Immature natural killer cell (primary cell): ENCODE data around the gene SOX5. TPM values are rescaled to one million over a fixed set of nuclear protein-coding genes. Genes with fewer than 3 reads are reported as not detected.

Experiments used
- DNase-seq, 3 donors: peaks; one replicate each; pipeline ENCODE4 v3.0.0; 2022; ENCODE audit warnings: mixed read lengths in 1 of 3
- H3K27ac Mint-ChIP-seq, 6 donors: one replicate each; pipeline ENCODE4 v1.8.0; 2020; ENCODE audit warnings: mixed read lengths in 6 of 6, mild to moderate bottlenecking in 5 of 6, inconsistent platforms in 4 of 6, moderate library complexity in 3 of 6
- H3K27me3 Mint-ChIP-seq, 3 donors: one replicate each; pipeline ENCODE4 v1.8.0; 2020 to 2021; ENCODE audit warnings: low read depth in 3 of 3, mild to moderate bottlenecking in 3 of 3, mixed read lengths in 3 of 3, moderate library complexity in 3 of 3, inconsistent platforms in 1 of 3
- H3K36me3 Mint-ChIP-seq, 3 donors: one replicate each; pipeline ENCODE4 v1.8.0; 2020; ENCODE audit warnings: mixed read lengths in 3 of 3, inconsistent platforms in 2 of 3, mild to moderate bottlenecking in 2 of 3
- H3K4me1 Mint-ChIP-seq, 2 donors: one replicate each; pipeline ENCODE4 v1.8.0; 2020; ENCODE audit warnings: inconsistent platforms in 2 of 2, mild to moderate bottlenecking in 2 of 2, mixed read lengths in 2 of 2, moderate library complexity in 1 of 2
- H3K4me3 Mint-ChIP-seq, 5 donors: one replicate each; pipeline ENCODE4 v1.8.0; 2020; ENCODE audit warnings: mild to moderate bottlenecking in 5 of 5, mixed read lengths in 5 of 5, inconsistent platforms in 3 of 5, moderate library complexity in 3 of 5
- H3K9me3 Mint-ChIP-seq, 6 donors: one replicate each; pipeline ENCODE4 v1.8.0; 2020; ENCODE audit warnings: mild to moderate bottlenecking in 6 of 6, mixed read lengths in 6 of 6, inconsistent platforms in 4 of 6, moderate library complexity in 3 of 6
- polyA plus RNA-seq, 3 donors: library from polyadenylated mRNA; unstranded; fragments of 300-500 nt; fragmentation: Illumina TruSeq; gene quantifications; one replicate each; pipeline ENCODE4 v1.2.3, GENCODE V29; 2021

SOX5 gene
- polyA plus RNA-seq, 3 donors from 2014 or later = not detected

DNA sequence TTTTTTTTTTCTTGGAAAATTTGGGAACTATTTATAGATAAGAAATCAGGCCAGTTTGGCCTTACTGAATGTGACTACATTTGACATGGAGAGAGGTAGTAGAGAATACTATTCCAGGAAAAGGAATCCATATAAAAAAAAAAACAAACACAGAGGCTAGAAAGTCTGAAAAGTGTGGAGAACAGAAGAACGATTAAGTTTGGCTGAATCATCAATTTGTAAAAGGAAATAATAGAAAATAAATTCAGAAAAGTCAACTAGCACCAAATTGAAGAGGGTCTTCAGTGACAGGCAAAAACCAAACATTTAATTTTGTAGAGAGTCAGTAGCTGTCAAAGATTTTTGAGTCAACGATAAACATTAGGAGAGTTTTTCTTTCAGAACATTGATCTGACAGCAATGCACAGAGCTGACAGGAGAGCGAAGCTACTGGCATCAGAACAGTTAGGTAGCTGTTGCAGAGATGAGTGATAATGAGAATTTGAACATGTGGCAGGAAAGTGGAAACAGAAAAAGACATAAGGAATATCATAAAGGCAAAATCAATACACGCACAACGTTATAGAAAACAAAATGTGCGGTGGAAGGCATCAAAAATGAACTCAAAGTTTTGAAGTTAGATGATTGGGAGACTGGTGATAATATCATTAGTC, 241.2 kb downstream of the SOX5 start:
- peaks cover 0 to 1% (median 0%) of the 10 kb centered on the region in 3 donors for H3K27me3 Mint-ChIP-seq
- H3K27ac Mint-ChIP-seq = no peak overlapping the region
- H3K4me3 Mint-ChIP-seq = no peak overlapping the region
- H3K4me1 Mint-ChIP-seq = no peaks in the 10 kb centered on the region
- H3K9me3 Mint-ChIP-seq = peaks cover 0 to 8% (median 5%) of the 10 kb centered on the region in 6 donors
- DNase-seq = no peak
- H3K36me3 Mint-ChIP-seq = no peaks in the 10 kb centered on the region

DNA sequence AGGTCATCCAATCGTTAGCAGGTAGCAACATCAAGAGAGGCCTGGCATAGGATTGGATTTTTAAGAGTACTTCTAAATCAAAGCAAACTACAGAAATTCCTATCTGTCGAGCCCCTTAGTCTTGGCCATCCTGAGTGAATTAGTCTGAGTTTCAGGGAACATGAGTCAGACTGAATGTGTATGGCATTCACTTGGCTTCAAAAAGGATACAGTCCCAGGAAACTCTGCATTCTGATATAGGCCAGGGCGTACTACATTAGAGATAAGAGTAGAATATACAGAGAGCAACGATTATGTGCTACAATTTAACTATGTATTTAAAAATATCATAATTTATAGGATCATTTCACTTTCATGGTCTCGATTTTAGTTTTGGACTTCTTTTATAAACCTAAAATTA, 242.2 kb downstream of the SOX5 start:
- Mint-ChIP-seq H3K27me3 (peaks cover 0 to 1% (median 0%) of the 10 kb centered on the region in 3 donors), H3K9me3 (peaks cover 0 to 8% (median 4%) of the 10 kb centered on the region in 6 donors), H3K36me3 (no peaks in the 10 kb centered on the region), H3K4me1 (no peaks in the 10 kb centered on the region), H3K4me3 (no peak overlapping the region), H3K27ac (no peak overlapping the region)
- DNase-seq = no peak

- peaks cover 0 to 1% (median 0%) of the 10 kb centered on the region in 3 donors for H3K27me3 Mint-ChIP-seq
- H3K9me3 Mint-ChIP-seq = peaks cover 0 to 15% (median 6%) of the 10 kb centered on the region in 6 donors
- H3K27ac Mint-ChIP-seq = no peak overlapping the region
- no peaks in the 10 kb centered on the region for H3K36me3 Mint-ChIP-seq
- no peak for DNase-seq
- H3K4me1 Mint-ChIP-seq = no peaks in the 10 kb centered on the region
- no peak overlapping the region for H3K4me3 Mint-ChIP-seq
These were observed 244.2 kb downstream of the SOX5 start for GRCh38 chr12:23704992-23705943.

DNA sequence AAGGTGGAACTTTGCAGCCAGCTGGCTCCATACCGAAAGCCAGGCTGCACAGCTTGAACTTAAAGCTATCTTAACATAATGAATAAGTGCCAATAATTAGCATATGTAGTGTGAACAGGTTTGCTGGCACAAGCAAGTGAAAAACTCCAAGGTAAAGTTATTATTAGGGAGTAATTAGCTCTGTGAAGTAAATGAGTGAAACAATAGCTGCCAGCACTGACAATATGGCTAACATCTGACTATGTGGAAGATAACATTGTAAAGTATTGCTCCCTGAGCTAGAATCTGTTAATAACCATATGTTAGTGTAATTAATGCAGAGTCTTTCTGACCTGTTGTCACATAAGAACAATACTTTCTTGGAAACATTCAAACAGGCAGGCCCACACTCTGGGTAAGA, 246.4 kb downstream of the SOX5 start:
- H3K9me3 Mint-ChIP-seq = peaks cover 0 to 18% (median 8%) of the 10 kb centered on the region in 6 donors
- no peaks in the 10 kb centered on the region for H3K4me1 Mint-ChIP-seq
- H3K4me3 Mint-ChIP-seq = no peak overlapping the region
- H3K27ac Mint-ChIP-seq = no peak overlapping the region
- H3K27me3 Mint-ChIP-seq = peaks cover 0 to 1% (median 0%) of the 10 kb centered on the region in 3 donors
- H3K36me3 Mint-ChIP-seq = no peaks in the 10 kb centered on the region
- no peak for DNase-seq

DNA sequence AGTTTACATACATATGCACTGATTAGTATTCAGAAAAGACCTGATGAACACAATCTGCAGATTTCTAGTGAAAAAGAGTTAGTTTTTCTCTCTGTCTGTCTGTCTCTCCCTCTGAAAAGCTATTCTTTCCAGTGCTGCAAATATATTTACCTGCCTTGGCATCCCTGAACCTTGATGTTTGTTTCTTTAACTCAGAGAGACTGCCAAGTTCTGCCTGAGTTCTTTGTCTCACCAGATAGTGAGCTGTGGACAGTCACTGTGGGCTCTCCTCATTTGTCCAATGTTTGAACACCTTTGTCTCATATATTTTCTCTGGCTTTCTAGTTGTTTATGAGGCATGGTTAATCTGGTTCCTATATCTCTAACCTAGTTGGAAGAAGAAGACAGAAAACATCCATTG, 250.4 kb downstream of the SOX5 start:
- no peak overlapping the region for H3K27ac Mint-ChIP-seq
- no peaks in the 10 kb centered on the region for H3K4me1 Mint-ChIP-seq
- H3K36me3 Mint-ChIP-seq = no peaks in the 10 kb centered on the region
- no peak overlapping the region for H3K4me3 Mint-ChIP-seq
- H3K9me3 Mint-ChIP-seq = peaks cover 0 to 34% (median 12%) of the 10 kb centered on the region in 6 donors
- no peak for DNase-seq
- H3K27me3 Mint-ChIP-seq = peaks cover 0 to 1% (median 0%) of the 10 kb centered on the region in 3 donors

- H3K9me3 Mint-ChIP-seq = peaks cover 1 to 30% (median 13%) of the 10 kb centered on the region in 6 donors
These were observed 254.6 kb downstream of the SOX5 start for GRCh38 chr12:23694920-23695319.

DNA sequence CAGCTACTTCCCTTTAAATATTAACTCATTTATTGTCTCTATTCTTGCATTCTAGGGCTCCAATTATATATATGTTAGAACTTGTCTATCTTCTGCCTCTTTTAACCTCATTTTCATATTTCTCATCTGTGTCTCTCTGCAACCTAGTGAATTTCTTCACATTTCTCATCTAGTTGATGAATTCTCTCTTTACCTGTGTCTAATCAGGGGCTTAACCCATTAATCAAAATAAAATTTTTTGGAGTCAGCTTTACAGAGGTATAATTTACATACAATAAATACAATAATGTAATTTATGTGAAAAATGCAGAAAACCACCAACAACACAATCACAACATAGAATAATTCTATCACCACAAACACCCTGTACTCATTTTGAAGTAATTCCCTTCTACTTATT, 255.2 kb downstream of the SOX5 start:
- no peak for DNase-seq
- no peaks in the 10 kb centered on the region for H3K36me3 Mint-ChIP-seq
- peaks cover 1 to 27% (median 15%) of the 10 kb centered on the region in 6 donors for H3K9me3 Mint-ChIP-seq
- no peaks in the 10 kb centered on the region for H3K27me3 Mint-ChIP-seq
- no peak overlapping the region for H3K27ac Mint-ChIP-seq
- H3K4me3 Mint-ChIP-seq = no peak overlapping the region
- no peaks in the 10 kb centered on the region for H3K4me1 Mint-ChIP-seq

More at GRCh38 chr12:23694920-23695319, 254.6 kb downstream of the SOX5 start:
- Mint-ChIP-seq H3K27me3 (no peaks in the 10 kb centered on the region), H3K27ac (no peak overlapping the region), H3K4me1 (no peaks in the 10 kb centered on the region), H3K4me3 (no peak overlapping the region), H3K36me3 (no peaks in the 10 kb centered on the region)
- DNase-seq = no peak

- Mint-ChIP-seq H3K27me3 (no peaks in the 10 kb centered on the region), H3K27ac (no peak overlapping the region), H3K9me3 (peaks cover 4 to 19% (median 12%) of the 10 kb centered on the region in 6 donors), H3K4me1 (no peaks in the 10 kb centered on the region), H3K4me3 (no peak overlapping the region), H3K36me3 (no peaks in the 10 kb centered on the region)
- no peak for DNase-seq
These were observed 261.5 kb downstream of the SOX5 start for GRCh38 chr12:23687947-23688346.

GRCh38 chr12:23686095-23686494, 263.4 kb downstream of the SOX5 start:
- Mint-ChIP-seq H3K9me3 (peaks cover 4 to 19% (median 12%) of the 10 kb centered on the region in 6 donors), H3K4me3 (no peak overlapping the region), H3K36me3 (no peaks in the 10 kb centered on the region), H3K27ac (no peak overlapping the region), H3K27me3 (no peaks in the 10 kb centered on the region), H3K4me1 (no peaks in the 10 kb centered on the region)
- no peak for DNase-seq

DNA sequence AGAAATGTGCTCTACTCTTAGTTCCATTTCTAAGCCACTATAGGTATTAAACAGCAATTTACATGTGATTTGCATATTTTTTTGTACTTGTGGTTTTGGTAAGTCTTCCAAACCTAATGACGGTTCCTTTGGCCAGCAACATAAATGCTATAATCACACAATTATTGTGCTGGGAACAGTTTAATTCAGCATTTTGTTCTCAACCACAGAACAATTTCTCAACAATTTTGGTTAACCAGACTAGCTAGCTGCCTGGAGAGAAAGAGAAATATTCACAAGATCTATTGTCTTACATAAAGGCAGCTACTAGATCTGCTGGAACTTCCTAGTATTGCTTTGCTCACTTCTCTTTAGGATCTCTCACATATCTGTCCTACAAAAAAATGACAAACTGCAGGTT, 265.3 kb downstream of the SOX5 start:
- H3K36me3 Mint-ChIP-seq = no peaks in the 10 kb centered on the region
- no peak overlapping the region for H3K27ac Mint-ChIP-seq
- H3K9me3 Mint-ChIP-seq = peaks cover 5 to 16% (median 10%) of the 10 kb centered on the region in 6 donors
- no peaks in the 10 kb centered on the region for H3K4me1 Mint-ChIP-seq
- H3K27me3 Mint-ChIP-seq = no peaks in the 10 kb centered on the region
- no peak overlapping the region for H3K4me3 Mint-ChIP-seq
- no peak for DNase-seq

GRCh38 chr12:23681237-23681636, 268.2 kb downstream of the SOX5 start:
- Mint-ChIP-seq H3K4me3 (no peak overlapping the region), H3K27ac (no peak overlapping the region), H3K9me3 (peaks cover 0 to 22% (median 12%) of the 10 kb centered on the region in 6 donors), H3K36me3 (no peaks in the 10 kb centered on the region), H3K4me1 (no peaks in the 10 kb centered on the region), H3K27me3 (no peaks in the 10 kb centered on the region)
- DNase-seq = no peak

DNA sequence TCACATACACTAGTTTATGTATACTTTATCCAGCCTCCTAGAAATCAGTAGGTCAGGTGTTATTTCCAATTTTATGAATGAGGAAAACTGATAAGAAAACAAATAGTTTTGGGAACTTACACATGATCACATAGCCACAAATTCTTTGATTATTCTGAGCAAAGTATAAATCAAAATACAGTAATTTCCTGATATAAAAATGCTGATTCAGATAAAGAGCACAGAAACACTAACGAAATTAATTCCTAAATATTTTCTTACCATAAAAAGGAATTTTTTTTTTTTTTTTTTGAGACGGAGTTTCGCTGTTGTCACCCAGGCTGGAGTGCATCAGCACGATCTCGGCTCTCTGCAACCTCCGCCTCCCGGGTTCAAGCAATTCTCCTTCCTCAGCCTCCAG, 275.4 kb downstream of the SOX5 start:
- H3K4me1 Mint-ChIP-seq = no peaks in the 10 kb centered on the region
- no peak overlapping the region for H3K4me3 Mint-ChIP-seq
- no peak for DNase-seq
- H3K27me3 Mint-ChIP-seq = no peaks in the 10 kb centered on the region
- no peaks in the 10 kb centered on the region for H3K36me3 Mint-ChIP-seq
- H3K27ac Mint-ChIP-seq = no peak overlapping the region
- H3K9me3 Mint-ChIP-seq = peaks cover 3 to 10% (median 6%) of the 10 kb centered on the region in 6 donors

- Mint-ChIP-seq H3K4me3 (no peak overlapping the region), H3K27ac (no peak overlapping the region), H3K27me3 (no peaks in the 10 kb centered on the region), H3K4me1 (no peaks in the 10 kb centered on the region), H3K36me3 (no peaks in the 10 kb centered on the region), H3K9me3 (peaks cover 4 to 10% (median 8%) of the 10 kb centered on the region in 6 donors)
- no peak for DNase-seq
These were observed 277.6 kb downstream of the SOX5 start for GRCh38 chr12:23671881-23672280.

DNA sequence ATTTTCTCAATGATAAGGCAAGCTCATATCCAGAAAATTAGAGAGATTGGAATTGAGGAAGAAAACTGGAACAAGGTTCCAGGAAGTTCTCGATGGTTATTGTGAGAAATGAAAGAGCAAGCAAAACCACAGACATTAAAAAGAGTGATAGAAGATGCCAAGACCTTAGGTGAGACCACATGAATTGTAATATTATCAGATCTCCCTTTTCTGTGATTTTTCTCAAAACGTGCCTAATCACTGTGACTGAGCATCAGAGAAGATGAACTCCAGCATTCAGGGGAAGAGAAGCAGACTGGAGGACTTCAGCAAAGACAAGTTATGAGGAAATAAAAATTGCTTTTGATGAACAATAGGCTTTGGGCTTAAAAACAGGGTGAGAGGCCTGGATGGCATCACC, 278.8 kb downstream of the SOX5 start:
- Mint-ChIP-seq H3K27me3 (no peaks in the 10 kb centered on the region), H3K9me3 (peaks cover 4 to 14% (median 8%) of the 10 kb centered on the region in 6 donors), H3K4me1 (no peaks in the 10 kb centered on the region), H3K4me3 (no peak overlapping the region), H3K36me3 (no peaks in the 10 kb centered on the region), H3K27ac (no peak overlapping the region)
- DNase-seq = no peak
